Measurements from ENCODE around the gene PLXNB2.
"Not testable (repeated sequence)": the region's sequence is repeated elsewhere in the genome, so short reads cannot be mapped to it uniquely, and the experiment has no call there.

Gene PLXNB2, protein sequence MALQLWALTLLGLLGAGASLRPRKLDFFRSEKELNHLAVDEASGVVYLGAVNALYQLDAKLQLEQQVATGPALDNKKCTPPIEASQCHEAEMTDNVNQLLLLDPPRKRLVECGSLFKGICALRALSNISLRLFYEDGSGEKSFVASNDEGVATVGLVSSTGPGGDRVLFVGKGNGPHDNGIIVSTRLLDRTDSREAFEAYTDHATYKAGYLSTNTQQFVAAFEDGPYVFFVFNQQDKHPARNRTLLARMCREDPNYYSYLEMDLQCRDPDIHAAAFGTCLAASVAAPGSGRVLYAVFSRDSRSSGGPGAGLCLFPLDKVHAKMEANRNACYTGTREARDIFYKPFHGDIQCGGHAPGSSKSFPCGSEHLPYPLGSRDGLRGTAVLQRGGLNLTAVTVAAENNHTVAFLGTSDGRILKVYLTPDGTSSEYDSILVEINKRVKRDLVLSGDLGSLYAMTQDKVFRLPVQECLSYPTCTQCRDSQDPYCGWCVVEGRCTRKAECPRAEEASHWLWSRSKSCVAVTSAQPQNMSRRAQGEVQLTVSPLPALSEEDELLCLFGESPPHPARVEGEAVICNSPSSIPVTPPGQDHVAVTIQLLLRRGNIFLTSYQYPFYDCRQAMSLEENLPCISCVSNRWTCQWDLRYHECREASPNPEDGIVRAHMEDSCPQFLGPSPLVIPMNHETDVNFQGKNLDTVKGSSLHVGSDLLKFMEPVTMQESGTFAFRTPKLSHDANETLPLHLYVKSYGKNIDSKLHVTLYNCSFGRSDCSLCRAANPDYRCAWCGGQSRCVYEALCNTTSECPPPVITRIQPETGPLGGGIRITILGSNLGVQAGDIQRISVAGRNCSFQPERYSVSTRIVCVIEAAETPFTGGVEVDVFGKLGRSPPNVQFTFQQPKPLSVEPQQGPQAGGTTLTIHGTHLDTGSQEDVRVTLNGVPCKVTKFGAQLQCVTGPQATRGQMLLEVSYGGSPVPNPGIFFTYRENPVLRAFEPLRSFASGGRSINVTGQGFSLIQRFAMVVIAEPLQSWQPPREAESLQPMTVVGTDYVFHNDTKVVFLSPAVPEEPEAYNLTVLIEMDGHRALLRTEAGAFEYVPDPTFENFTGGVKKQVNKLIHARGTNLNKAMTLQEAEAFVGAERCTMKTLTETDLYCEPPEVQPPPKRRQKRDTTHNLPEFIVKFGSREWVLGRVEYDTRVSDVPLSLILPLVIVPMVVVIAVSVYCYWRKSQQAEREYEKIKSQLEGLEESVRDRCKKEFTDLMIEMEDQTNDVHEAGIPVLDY (N-terminal part only)

DNA sequence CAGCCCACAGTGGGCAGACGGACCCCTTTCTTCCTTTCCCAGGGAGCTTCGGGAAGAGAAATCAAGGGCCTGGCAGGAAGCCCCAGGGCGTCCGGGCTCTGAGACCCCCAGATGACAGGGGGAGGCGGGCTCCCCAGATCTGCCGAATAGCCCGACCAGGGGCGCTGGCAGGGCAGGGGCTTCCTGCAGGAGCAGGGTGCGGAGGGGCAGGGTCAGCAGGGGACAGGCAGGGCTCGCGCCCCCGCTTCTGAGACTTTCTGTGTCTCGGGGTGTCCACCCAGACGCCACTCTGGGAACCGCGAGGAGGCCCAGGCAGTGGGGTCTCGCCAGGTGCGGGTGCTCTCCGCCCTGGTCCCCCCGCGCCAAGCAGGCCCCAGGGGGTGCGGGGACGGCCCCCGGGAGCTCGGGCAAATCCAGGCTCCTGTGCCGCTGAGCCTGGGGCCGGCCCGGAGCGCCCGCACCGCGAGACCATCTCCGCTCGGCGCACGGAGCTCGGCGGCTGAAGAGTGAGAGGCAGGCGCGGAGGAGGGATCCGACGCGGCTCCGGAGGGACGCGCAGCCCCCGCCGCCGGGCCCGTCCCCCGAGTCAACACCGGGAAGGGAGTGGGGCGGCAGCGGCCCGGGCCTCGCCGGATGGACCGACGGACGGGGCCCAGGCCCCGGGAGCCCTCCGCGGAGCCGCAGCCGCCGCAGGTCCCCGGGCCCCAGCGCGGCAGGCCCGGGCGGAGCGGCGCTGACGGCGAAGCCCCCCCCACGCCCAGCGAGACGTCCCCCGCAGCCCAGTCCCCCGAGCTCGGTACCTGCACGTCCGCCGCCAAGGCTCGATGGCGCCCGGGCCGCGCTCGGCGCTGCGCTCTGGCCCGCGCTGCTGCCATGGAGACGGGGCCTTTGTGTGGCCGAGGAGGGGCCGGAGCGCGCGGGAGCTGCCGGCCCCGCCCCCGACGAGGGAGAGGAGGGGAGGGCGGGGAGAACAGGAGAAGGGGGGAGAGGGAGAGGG lies at the start of gene PLXNB2:
Gene PLXNB2, minus strand, starts transcription at position 894 of the 997 bp plus-strand sequence. CDS start 17,062 bp downstream, outside the sequence.
- peak within 1 kb of the TSS; percentile 74 to 99 (median 95) for H3K27ac ChIP-seq

DNA sequence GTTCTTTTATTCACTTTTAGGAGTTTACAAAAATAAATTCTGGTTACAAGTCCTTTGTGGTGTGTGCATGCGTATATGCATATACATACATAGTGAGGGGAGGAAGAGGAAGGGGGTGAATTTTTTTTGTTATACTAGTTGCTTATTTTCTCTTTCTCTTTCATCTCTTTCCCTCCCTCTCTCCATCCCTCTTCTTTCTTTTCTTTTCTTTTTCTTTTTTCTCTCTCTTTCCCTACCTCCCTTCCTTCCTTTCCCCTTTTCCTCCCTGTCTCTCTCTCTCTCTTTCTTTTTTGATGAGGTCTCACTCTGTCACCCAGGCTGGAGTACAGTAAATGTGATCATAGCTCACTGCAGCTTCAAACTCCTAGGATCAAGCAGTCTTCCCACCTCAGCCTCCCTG lies 49.8 kb upstream of the PLXNB2 start:
- Histone ChIP-seq H3K27ac (no peak overlapping the region), H3K4me3 (no peak overlapping the region)

More for the DNA sequence above, at the start of gene PLXNB2:
- H3K4me3 ChIP-seq = peak within 1 kb of the TSS; percentile 61 to 93 (median 79)

DNA sequence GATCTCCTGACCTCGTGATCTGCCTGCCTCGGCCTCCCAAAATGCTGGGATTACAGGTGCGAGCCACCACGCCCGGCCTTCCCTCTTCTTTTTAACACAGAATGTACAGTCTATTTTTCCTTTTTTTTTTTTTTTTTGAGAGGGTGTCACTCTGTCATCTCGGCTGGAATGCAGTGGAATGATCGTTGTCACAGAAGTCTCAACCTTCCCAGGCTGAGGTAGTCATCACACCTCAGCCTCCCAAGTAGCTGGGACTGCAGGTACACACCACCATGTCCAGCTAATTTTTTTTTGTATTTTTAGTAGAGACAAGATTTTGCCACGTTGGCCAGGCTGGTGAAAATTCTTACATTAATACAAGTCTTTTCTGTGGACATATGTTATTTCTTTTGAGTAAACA lies 48.7 kb upstream of the PLXNB2 start:
- H3K4me3 ChIP-seq = no peak overlapping the region
- H3K27ac ChIP-seq = no peak overlapping the region

DNA sequence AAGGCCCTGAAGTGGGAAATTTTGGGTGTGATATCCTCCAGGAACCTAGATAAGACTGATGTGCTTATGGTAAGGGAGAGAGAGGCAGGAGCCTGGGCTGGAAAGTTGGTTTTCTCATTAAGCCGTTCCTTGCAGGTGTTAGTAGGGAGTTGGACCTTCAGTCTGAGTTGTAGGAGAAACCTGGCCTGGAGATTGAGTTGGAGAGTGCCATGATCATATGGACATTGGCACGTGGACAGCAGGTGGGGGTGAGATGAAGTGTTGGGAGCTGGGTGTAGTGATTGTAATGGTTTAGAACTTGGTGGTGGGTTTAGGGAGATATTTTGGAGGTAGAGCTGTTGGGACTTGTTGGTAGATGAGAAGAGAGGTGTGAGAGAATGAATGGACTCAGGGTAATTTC lies 40.6 kb upstream of the PLXNB2 start:
- no peak overlapping the region for H3K27ac ChIP-seq
- no peak overlapping the region for H3K4me3 ChIP-seq

DNA sequence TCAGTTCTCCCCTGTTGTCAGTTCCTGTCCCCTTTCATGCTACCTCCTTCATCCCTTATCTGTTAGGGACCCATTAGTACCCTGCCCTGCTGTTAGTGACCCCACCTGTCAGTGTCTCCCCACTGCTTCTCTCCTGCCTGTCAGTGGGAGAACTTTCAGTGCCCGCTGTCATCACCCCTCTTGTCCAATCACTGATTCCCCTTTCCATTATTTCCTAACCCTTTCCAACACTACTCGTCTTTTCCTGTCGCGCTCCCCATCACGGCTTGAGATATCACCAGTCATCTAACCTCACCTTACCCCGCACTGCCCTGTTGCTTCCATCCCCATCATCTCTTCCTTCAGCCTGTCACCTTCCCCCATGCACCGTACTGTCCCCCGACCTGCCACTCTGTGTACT lies 39.7 kb upstream of the PLXNB2 start:
- no peak overlapping the region for H3K4me3 ChIP-seq
- no peak overlapping the region for H3K27ac ChIP-seq

DNA sequence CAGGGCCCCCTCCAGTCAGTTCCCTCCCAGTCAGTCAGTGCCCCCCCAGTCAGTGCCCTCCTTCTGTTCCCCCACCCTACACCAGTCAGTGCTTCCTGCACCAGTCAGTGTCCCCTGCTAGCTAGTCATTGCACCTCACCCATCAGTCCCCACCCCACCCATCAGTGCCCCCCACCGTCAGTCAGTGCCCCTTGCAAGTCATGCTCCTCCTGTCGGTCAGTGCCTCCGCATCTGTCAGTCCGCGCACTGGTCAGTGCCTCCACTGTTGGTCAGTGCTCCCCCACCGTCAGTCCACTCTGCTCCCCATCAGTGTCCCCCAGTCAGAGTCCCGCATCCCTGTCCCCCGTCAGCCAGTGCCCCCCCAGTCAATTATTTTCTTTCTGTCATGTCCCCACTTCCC lies 39.0 kb upstream of the PLXNB2 start:
- Histone ChIP-seq H3K27ac (peak overlapping the region in 1 of 21 experiments; percentile 28), H3K4me3 (no peak overlapping the region)

DNA sequence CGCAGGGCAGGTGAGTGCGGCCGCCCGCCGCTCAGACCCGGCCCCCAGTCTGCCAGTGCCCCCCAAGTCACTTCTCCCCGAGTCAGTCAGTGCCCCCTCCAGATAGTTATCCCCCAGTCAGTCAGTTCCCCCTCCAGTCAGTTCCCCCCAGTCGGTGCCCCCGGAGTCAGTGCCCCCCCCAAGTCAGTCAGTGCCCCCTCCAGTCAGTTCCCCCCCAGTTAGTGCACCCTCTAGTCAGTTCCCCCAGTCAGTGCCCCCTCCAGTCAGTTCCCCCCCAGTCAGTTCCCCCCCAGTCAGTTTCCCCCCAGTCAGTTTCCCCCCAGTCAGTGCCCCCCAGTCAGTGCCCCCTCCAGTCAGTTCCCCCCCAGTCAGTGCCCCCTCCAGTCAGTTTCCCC lies 36.1 kb upstream of the PLXNB2 start:
- peak overlapping the region; percentile 65 to 98 (median 87) for H3K4me3 ChIP-seq
- peak overlapping the region; percentile 81 to 97 (median 94) for H3K27ac ChIP-seq

DNA sequence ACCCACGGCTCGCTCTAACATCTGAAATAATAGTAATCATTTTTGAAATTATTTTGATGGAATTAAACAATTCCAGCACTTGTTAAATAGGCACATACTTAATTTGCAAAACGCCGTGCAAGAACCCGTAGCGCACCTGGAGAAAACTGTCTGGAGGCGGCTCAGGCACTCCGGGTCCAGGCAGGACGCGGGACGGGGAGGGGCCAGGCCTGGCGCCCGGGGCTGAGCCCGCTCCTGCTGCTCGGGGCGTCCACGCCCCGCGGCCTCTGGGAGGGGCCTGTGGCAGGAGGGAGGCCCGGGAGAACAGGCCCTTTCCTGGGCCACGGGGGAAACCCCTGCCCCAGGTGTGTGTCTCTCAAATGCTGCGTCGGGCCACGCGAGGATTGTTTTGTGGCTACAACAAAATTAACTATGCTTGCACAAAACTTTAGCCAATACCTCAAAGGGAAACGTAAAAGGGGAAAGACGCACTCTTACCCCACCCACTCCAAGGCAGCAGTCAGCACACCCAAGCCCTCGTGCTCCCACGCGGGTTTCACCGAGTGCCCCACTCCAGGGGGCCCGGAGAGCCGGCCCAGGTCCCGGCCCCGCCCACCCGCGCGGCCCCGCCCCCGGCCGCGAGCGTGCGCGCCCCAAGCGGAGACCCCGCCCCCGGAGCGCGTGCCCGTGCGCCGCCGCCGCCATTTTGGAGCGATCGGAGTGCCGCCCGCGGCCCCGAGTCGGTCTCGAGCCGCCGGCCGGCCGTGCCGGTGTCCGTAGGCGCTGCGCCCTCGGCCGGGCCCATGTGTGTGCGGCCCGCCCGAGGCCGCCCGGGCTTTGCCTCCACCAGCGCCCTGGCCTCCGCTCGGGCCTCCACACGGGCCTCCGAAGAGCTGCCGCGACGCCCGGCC lies 35.5 kb upstream of the PLXNB2 start, which contains the start of gene PPP6R2:
Gene PPP6R2, plus strand, starts transcription at position 677 of the 890 bp plus-strand sequence. CDS start 50,582 bp downstream, outside the sequence.
- H3K27ac ChIP-seq = peak within 1 kb of the TSS; percentile 81 to 97 (median 94)
- H3K4me3 ChIP-seq = peak within 1 kb of the TSS; percentile 65 to 98 (median 87)

DNA sequence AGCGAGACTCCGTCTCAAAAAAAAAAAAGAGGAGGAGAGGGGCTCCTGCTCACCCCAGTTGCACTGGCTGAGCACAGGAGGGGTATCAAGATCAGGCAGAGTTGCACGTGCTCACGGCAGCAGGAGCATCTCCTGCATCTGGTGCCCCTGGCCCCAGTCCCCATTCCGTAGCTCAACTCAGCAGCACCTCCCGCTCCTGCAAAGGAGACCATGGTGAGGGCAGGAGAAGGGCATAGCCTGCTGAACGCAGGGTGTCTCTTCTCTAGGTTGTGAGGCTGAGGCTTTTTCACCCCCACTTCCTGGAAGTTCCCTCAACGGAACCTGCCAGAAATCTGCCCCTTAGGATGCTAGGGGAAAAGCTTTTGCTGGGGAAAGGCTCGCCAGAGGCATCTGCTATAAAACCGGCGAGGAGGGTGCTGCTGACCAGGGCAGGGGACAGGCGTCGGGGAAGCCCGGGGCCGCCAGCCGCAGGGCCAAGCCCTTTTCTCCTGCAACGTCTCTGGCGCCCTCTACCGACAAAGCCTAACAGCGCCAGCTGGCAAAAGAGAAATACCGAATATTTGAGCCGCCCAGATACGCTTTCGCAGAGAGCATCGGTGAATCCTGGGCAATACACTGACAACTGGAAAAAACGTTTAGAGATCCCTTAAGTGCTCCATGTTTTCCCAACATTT lies 34.7 kb upstream of the PLXNB2 start:
- H3K4me3 ChIP-seq = peak overlapping the region; percentile 65 to 98 (median 87)
- peak overlapping the region in 18 of 21 experiments; percentile 28 to 97 (median 93) for H3K27ac ChIP-seq

DNA sequence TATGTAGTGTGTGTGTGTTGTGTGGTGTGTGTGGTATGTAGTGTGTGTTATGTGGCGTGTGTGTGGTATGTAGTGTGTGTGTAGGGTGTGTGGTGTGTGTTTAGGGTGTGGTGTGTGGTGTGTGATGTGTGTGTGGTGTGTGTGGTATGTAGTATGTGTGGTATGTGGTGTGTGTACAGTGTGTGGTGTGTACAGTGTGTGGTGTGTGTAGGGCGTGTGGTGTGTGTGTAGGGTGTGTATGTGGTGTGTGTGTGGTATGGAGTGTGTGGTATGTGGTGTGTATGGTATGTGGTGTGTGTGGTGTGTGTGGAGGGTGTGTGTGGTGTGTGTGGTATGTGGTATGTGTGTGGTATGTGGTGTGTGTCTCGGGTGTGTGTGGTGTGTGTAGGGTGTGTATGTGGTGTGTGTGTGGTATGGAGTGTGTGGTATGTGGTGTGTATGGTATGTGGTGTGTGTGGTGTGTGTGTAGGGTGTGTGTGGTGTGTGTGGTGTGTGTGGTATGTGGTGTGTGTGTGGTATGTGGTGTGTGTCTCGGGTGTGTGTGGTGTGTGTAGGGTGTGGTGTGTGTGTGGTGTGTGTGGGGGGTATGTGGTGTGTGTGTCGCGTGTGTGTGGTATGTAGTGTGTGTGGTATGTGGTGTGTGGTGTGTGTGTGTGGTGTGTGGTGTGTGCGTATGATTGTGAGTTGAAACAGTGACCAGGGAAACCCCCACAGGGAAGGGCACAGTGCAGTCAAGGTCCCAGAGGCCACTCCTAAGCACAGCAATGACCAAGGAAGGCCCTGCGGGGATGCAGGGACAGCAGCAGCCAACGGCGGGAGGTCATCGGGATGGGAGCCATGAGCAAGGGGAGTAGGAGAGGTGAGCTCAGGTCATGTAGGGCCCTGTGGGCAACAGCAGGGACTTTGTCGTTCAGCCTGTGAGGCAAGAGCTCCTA lies 32.8 kb upstream of the PLXNB2 start:
- H3K4me3 ChIP-seq = no peak overlapping the region

DNA sequence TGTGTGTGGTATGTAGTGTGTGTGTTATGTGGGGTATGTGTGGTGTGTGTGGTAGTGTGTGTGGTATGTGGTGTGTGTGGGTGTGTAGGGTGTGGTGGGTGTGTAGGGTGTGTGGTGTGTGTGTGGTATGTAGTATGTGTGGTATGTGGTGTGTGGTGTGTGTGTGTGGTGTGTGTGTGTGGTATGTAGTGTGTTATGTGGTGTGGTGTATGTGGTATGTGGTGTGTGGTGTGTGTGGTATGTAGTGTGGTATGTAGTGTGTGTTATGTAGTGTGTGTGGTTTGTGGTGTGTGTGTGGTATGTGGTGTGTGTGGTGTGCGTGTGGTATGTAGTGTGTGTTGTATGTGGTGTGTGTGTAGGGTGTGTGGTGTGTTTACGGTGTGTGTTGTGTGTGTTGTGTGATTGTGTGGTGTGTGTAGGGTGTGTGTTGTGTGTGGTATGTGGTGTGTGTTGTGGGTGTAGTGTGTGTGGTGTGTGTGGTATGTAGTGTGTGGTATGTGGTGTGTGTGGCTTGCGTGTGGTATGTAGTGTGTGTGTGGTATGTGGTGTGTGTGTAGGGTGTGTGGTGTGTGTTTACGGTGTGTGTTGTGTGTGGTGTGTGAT lies 31.5 kb upstream of the PLXNB2 start:
- H3K27ac ChIP-seq = no peak overlapping the region
- H3K4me3 ChIP-seq = no peak overlapping the region

More for the DNA sequence above, 32.8 kb upstream of the PLXNB2 start:
- H3K27ac ChIP-seq = no peak overlapping the region

DNA sequence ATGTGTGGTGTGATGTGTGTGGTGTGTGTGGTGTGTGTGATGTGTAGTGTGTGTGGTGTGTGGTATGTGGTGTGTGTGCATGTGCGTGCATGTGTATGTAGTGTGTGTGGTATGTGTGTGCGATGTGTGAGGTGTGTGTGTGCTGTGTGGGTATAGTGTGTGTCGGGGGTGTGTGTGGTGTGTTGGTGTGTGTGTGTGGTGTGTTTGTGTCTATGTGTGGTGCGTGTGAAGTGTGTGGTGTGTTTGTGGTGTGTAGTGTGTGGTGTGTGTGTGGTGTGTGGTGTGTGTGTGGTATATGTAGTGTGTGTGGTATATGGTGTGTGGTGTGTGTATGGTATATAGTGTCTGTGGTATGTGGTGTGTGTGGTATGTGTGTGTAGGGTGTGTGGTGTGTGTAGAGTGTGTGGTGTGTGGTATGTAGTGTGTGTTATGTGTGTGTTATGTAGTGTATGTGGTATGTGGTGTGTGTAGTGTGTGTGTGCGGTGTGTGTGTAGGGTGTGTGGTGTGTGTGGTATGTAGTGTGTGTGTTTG lies 30.7 kb upstream of the PLXNB2 start:
- Histone ChIP-seq H3K27ac (no peak overlapping the region), H3K4me3 (no peak overlapping the region)

DNA sequence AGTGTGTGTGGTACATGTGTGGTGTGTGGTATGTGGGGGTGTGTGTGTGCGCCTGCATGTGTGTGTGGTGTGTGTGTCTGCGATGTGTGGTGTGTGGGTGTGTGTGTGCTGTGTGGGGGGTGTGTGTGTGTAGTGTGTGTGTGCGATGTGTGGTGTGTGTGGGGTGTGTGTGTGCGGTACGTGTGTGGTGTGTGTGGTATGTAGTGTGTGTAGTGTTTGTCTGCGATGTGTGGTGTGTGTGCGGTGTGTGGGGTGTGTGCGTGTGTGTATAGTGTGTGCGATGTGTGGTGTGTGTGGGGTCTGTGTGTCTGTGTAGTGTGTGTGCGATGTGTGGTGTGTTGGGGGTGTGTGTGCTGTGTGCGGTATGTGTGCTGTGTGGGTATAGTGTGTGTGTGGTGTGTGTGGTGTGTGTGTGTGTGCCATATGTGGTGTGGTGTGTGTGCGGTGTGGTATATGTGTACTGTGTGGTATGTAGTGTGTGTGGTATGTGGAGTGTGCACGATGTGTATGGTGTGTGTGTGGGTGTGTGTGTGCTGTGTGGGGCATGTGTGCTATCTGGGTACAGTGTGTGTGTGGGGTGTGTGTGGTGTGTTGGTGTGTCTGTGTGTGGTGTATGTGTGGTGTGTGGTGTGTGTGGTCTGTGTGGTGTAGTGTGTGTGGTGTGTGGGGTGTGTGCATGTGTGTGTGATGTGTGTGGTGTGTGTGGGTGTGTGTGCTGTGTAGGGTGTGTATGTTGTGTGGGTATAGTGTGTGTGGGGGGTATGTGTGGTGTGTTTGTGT lies 30.0 kb upstream of the PLXNB2 start:
- Histone ChIP-seq H3K4me3 (no peak overlapping the region), H3K27ac (no peak overlapping the region)

DNA sequence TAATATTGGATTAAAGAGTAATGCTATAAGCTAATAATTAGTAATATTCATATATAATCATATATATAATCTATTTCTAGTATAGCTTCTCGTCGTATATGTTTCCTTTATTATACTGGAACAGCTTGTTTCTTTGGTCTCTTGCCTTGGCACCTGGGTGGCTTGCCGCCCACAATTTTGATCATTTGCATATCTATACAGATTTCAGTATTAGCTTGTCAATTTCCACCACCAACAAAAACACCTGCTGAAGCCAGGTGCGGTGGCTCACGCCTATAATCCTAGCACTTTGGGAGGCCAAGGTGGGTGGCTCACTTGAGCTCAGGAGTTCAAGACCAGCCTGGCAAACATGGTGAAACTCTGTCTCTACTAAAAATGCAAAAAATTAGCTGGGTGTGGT lies 27.0 kb upstream of the PLXNB2 start:
- not testable (repeated sequence) for H3K4me3 ChIP-seq, H3K27ac ChIP-seq
